HG03095 (cell line): ENCODE data around the gene RTN1.

Source experiments
- ATAC-seq: cut with Tn5 transposase; IDR thresholded peaks from one replicate; pipeline ENCODE4 v1.9.1; 2021; ENCODE audit warnings: moderate library complexity; ENCODE audit not compliant: unreplicated experiment

The RTN1 gene

GRCh38 chr14:59811073-59811472, 59.5 kb downstream of the RTN1 start:
- no peak for ATAC-seq

DNA sequence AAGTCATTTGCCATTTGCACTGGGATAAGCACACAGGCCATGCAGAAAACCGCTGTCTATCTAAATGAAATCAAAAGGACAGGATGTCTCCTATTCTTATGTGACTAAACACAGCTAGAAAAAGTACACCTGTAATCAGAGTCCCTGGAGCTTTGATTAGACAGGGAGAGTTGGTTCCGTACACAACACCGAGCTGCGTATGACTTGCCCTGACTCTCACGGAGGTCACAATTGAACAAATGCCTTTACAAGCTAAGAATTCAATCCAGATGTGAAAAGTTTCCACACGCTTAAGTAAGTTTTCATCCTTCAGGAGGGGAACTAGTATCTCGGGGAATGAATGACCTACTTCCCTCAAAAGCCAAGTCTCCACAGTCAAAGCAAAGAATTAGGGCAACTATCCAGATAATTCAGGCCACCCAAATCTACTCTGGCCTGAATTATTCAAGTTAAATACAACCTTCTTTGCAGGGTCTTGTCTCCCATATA, 67.5 kb downstream of the RTN1 start:
- ATAC-seq: no peak

- ATAC-seq: no peak
Measured at GRCh38 chr14:59788176-59788575, 82.4 kb downstream of the RTN1 start.

DNA sequence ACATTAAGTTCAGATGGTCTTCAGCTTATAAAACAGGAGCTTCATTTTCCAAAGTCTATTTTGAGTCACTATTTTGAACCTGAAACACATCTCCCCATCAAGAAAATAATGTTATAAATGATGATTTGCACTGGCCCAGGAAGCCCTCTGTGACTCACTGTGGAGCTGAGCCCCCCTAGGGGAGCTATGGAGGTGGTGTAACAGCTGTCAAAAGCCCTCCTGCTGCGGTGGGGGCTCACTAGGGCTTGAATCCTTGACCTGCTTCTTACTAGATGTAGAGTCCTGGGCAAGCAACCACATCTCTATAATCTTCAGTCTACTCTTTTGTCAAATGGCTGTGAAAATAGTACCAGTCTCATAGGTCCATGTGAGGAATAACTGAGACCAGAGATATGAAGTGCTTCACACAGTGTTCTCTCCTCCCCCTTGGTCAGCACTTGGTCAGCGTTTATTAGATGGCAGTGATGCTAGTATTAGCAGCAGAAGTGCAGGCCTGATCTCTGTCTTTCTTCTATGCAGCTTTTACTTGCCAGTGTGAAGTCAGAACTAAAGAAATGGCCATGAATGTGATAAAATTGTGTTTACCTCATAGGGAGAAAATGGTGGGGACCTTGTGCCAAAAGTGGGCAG, 83.4 kb downstream of the RTN1 start:
- no peak for ATAC-seq

DNA sequence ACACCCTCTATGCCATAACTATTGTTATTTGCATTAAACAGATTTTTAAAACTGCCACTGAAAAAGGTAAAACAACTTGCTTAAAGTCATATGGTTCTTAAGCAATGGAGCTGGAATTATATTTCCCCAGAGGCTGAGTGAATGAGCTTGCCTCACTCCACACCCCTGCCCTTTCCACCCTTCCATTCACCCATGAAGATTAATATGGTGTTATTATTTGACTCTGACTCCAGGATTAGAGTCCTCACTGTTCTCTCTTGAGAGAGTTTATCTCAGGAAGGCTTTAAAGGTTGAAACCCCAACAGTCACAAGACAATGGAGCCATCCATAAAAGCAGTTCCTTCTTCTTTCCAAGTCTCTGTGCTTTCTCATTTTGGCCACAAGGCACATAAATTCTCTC, 84.9 kb downstream of the RTN1 start:
- no peak for ATAC-seq

GRCh38 chr14:59782760-59783159, 87.8 kb downstream of the RTN1 start:
- ATAC-seq: no peak

DNA sequence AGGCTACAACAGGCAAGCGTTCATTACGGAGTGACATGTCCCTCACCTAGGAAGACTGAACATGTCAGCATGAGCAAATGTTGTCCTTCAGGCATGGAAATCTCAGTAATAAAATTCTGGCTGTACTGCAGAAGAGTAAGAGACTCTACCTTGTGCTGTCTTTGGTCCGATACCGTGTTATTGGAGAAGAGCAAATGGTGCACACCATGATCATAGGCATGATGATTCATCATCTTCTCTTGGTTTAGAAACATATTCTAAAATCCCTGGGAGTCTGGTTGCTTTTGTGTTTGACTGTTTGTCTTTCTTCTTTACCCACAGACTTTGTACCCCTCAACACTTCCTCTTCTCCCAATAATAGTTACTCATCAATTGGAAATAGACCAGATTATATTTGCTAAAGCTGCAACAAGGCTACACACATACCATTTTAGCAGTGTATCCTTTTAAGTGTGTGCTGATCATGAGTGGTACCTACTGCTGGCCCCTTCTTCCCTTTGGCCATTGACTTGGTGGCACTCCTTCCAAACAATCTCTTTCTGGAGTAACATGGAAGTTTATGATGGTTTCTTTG, 93.5 kb downstream of the RTN1 start:
- no peak for ATAC-seq

- peak; percentile 48 for ATAC-seq
Measured at GRCh38 chr14:59776468-59776867, 94.1 kb downstream of the RTN1 start.

- no peak for ATAC-seq
Measured at GRCh38 chr14:59772233-59772632, 98.3 kb downstream of the RTN1 start.

DNA sequence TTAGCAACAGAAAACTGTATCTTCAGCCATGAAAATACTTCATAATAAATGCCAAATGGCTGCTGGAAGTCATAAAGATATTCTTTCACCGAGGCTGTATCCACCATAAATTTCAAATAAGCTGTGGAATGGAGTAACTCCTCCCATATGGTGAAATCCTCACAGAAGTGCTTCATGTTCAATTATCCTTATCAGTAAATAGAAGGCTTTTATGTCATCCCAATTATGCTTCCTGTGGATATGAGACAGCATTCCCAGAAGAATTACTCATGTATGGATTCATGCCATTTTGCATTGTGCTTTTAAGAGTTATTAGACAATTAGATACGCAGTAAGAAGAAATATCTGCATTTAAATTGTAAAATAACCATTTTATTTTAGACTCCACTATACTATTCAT, 99.0 kb downstream of the RTN1 start:
- ATAC-seq: no peak

DNA sequence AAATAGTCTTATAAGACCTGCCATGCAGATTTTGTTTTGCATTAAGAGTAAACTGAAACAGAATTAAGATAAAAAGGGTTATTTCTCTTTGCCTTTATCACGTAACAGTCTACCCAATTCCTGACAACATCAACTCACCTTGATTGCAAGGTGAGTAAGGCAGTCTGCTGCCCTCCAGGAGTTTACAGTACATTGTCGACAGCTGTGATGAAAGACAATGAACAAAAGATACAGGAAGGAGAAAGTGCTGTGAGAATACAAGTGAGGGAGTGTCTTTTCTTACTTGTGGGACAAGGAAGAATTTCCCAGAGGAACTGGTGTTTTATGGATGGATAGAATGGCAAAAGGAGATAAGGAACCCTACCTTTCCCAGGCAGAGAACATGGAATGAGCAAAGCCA, 101.0 kb downstream of the RTN1 start:
- no peak for ATAC-seq

DNA sequence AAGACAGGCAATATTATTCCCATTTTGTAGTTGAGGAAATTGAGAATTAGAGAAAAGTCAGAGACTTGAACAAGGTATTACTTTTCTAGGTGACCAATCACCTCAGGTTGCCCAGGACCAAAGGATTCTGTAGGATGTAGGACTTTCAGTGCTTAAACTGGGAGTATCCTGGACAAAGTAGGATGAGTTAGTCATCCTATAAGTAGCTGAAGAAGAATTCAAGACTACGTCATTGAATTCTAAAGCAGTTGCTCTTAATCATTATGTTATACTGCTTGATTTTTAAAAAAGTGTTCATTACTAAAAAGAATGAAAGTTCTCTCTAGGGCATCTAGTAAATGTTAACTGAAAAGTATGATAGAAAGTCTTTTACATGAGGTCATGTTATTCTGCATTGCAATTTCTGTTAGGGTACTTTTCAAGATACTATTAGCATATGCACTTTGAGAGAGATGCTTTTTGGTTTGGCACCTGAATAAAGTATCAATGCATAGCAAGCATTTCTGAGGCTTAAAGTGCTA, 101.7 kb downstream of the RTN1 start:
- ATAC-seq: no peak

DNA sequence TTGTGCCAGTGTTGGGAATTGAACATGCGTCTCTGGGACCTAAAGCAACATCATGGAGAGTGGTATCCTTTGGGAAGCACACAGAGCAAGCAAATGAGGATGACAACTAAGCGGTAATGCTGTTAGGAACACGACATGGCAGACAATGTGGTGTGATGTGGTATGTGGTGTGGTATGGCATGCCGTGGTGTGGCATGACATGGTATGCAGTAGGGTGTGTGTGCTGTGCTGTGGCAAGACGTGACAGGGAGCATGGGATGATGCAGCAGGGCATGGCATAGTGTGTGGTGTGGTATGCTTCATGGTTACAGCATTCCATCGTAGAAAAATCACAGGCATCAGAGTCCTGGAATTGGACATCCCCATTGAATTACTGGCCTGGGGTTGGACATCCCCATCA, 108.7 kb downstream of the RTN1 start:
- ATAC-seq: no peak

DNA sequence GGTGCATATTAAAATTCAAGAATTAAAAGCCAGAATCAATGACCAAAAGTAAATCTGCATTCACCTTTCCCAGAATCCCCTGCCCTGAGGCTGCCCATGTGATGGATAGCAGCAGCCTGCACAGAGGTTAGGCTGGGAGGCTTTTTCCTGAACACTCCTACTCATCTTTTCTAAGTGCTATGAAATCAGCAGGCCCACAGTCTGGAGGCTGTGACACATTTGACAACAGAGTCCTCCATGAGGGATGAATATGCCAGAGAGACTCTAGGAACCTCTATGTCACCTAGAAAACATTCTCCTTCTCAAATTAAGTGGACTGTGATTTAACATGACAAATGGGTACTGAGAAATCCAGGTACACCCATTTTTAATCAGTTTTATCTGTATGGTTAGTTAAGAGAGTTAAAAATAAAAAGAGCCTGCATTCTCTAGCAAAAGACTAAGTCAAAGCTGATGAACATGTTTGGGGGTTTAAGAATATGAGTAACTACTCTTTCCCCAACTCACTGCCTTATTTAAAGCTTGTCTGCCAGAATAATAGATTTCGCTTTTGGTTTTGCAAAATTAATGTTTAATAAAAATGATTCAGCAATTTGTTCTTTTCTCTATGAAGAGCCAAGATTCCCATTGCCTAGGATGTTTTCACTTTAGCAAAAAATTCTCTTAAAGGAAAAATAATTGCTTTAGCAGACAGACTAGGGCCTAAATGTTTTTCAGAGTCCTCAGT, 115.0 kb downstream of the RTN1 start:
- ATAC-seq: no peak

DNA sequence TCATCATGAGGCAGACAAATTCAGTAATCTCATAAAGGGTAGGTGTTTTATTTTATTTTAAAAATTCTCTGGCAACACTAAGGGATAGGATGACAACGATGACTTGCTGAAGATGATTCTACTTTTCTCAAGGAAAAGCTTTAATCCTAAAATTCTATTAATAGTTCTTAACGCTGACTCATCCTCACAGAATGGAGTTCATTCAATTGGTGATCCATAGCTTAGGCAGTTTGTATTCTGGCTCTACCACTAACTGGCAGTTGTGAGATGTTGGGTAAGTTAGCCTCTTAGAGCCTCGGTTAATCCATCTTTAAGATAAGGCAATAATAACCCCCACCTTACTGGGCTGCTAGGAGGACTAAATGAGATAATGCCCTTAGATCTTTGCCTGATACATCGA, 116.3 kb downstream of the RTN1 start:
- ATAC-seq: no peak

GRCh38 chr14:59753512-59753911, 117.1 kb downstream of the RTN1 start:
- no peak for ATAC-seq

DNA sequence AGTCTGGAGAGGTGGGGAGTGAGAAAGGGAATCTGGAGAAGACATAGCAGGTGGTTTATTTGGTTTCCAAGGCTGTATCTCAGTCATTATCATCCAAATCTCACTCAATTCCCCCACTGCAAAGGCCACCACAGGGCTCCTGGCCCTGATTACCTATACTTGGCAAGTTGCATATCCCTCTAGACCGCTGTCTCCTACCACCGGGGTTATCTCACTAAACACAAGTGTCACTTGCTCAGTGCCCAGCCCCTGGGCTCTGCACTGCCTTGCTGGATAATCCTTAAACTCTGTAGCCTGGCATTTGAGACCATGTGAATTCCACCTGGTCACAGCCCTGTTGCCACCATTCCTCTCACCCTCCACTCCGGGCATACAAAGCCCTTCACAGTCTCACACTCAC, 119.0 kb downstream of the RTN1 start:
- ATAC-seq: no peak

DNA sequence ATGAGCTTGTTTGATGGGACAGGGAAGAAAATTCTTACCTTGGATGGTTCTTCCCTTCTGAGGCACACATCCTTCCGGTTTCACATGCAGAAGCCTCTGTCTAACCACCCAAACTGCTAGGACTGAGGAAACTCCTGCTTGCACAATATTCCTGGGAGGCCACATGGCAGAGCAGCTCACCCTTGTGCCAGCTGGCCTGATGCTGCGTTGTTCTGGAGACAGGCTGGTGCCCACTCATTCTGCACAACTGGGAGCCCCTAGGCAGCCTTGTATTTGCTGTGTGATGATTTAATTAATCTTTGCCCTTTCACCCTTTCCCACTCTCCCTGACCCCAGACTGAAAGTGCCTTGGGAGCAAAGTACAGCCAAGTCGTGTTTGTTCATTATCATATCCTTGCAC, 130.8 kb downstream of the RTN1 start:
- no peak for ATAC-seq

DNA sequence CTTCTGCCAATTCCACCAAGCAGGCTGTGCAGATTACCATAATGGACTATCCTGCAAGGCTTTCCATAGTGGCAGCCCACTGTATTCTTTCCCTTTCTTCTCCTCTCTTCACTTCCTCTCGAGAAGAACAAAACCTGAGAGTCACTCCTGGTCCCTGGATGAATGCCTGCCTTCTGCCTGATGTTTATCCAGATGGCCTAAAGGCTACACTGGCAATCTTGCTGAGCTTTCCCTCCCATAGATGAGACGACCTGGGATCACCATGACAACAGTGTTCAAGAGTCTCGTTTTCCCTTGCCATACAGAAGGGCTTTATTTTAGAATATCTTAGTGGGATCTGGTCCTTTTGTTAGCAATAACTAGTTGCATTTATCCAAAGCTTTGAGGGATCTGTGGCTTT, 142.3 kb downstream of the RTN1 start:
- no peak for ATAC-seq

- no peak for ATAC-seq
Measured at GRCh38 chr14:59727073-59727661, 143.4 kb downstream of the RTN1 start.

DNA sequence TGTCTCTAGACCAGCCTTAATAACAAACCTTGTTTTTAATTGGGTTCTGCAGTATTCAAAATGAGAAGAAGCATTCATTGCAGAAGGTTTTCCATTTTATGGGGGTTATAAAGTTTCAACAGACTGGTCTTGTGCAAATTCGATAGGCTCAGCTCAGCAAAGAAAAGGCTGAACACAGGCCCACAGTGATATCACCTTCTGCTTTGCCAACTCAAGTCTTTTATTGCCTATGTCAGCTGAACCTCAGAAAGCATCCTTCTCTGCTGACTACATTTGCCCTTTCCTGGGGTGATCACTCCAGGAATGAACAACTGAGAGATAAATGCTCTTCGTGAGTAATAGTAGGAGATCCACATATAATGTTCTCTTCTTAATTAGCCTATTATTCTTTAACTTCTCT, 159.5 kb downstream of the RTN1 start:
- ATAC-seq: no peak
